ENCODE data around the gene EFHD2. TPM values are rescaled to one million over a fixed set of nuclear protein-coding genes. Genes with fewer than 3 reads are reported as not detected.
"Not testable (repeated sequence)": the region's sequence is repeated elsewhere in the genome, so short reads cannot be mapped to it uniquely, and the experiment has no call there.

Gene EFHD2
- total and polyA plus RNA-seq, 8 donors, result 36.2 to 191 (median 84.1) TPM

DNA sequence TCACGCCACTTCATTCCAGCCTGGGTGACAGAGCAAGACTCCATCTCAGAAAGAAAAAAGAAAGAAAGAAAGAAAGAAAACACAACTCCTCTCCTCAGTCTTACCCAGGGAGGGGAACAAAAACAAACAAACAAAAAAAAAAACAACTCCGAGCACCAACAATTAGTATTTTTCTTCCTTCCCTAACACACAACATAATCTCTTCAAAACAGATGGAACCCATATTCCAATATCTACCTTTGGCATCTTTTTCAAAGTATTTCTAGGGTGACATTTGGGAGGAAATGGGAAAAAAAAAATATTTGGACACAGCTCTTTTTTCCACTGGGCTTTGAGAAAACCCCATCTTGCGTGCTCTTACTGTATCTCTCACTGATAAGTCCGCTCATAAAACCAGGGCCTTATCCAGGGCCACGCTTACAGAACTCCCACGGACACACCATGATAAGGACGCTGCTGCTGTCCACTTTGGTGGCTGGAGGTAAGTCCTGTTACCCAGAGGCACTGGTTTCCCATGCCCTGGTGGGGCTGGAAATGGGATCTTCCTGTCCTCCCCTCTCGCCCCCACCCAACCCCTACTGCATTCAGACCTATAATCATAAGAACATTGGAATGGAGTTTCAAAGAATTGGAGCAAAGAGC, 46.7 kb downstream of the EFHD2 start, which contains the start of gene CELA2A:
TSS of gene CELA2A (plus strand) at position 420 of the 642 bp plus-strand sequence. CDS start at position 442, 22 bp downstream.
- DNase-seq, result no peak
- H3K27ac ChIP-seq, result peak within 1 kb of the TSS in 4 of 5 donors; percentile 26 to 62 (median 49)
- H3K9me3 ChIP-seq, result no peaks in the 10 kb centered on the region
- H3K4me1 ChIP-seq, result peaks cover 5 to 31% (median 16%) of the 10 kb centered on the region in 4 donors
- WGBS, 5 donors, result 52 to 74% (median 65%) methylated on average over 8 of the region's 8 CpGs
- intact Hi-C loops (cut with DNase I; ENCODE audit: low total_unique reads), result no loop called here
- no peaks in the 10 kb centered on the region for H3K27me3 ChIP-seq
- no peak within 1 kb of the TSS for H3K4me3 ChIP-seq
- no peaks in the 10 kb centered on the region for H3K36me3 ChIP-seq
- TF ChIP-seq EP300 (IDR thresholded peaks at IDR 0.05), result no peak
- TF ChIP-seq POLR2AphosphoS5 (IDR thresholded peaks at IDR 0.05), result no peak
- TF ChIP-seq, protein P1, sequence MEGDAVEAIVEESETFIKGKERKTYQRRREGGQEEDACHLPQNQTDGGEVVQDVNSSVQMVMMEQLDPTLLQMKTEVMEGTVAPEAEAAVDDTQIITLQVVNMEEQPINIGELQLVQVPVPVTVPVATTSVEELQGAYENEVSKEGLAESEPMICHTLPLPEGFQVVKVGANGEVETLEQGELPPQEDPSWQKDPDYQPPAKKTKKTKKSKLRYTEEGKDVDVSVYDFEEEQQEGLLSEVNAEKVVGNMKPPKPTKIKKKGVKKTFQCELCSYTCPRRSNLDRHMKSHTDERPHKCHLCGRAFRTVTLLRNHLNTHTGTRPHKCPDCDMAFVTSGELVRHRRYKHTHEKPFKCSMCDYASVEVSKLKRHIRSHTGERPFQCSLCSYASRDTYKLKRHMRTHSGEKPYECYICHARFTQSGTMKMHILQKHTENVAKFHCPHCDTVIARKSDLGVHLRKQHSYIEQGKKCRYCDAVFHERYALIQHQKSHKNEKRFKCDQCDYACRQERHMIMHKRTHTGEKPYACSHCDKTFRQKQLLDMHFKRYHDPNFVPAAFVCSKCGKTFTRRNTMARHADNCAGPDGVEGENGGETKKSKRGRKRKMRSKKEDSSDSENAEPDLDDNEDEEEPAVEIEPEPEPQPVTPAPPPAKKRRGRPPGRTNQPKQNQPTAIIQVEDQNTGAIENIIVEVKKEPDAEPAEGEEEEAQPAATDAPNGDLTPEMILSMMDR (IDR thresholded peaks at IDR 0.05), result no peak

DNA sequence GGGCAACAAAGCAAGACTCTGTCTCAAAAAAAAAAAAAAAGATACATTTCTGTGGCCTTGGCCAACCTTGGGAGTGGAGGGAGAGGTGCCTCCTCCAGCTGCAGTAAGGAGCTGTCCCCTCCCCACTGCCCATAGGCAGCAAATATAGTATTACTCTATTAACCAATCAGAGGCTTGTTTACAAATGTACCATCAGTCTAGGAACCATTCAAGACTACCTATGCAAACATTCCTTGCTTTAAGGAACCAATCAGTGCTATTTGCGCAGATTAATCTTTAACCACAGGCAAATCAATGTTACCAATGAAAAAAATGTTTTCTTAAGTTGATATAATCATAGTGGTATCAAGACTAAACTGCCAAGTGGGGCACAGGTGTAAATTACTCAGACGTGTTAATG, 47.9 kb downstream of the EFHD2 start:
- no peaks in the 10 kb centered on the region for H3K36me3 ChIP-seq
- 27 to 50% (median 33%) methylated on average over 2 of the region's 2 CpGs for WGBS, 5 donors
- intact Hi-C loops (cut with DNase I; ENCODE audit: low total_unique reads), result no loop called here
- peak; percentile 40 to 77 for DNase-seq
- H3K27me3 ChIP-seq, result no peaks in the 10 kb centered on the region
- H3K4me3 ChIP-seq, result no peak overlapping the region
- peak overlapping the region in 4 of 5 donors; percentile 26 to 62 (median 49) for H3K27ac ChIP-seq
- peaks cover 5 to 31% (median 16%) of the 10 kb centered on the region in 4 donors for H3K4me1 ChIP-seq
- TF ChIP-seq, protein P1 (IDR thresholded peaks at IDR 0.05), result no peak
- TF ChIP-seq POLR2AphosphoS5 (IDR thresholded peaks at IDR 0.05), result no peak
- no peak for TF ChIP-seq EP300 (IDR thresholded peaks at IDR 0.05)
- H3K9me3 ChIP-seq, result no peaks in the 10 kb centered on the region

DNA sequence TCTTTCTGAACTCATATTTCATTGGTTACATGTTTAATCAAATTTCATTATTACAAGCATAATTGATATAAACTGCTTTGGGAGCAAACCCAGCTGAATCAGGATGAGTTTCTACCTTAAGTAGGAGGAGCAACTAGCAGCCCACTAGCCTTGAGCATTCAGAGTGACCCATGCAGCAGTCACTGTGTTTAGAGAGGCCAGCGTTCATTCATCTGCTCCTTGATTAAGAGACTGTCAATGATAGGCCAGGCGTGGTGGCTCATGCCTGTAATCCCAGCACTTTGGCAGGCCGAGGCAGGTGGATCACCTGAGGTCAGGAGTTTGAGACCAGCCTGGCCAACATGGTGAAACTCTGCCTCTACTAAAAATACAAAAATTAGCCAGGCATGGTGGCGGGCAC, 48.7 kb downstream of the EFHD2 start:
- H3K36me3 ChIP-seq; H3K9me3 ChIP-seq; DNase-seq; H3K4me3 ChIP-seq; intact Hi-C loops (cut with DNase I; ENCODE audit: low total_unique reads); H3K27me3 ChIP-seq: not testable (repeated sequence)
- H3K27ac ChIP-seq, result peak overlapping the region in 1 of 5 donors; percentile 40
- 51 to 64% (median 56%) methylated on average over 4 of the region's 4 CpGs for WGBS, 5 donors
- peaks cover 5 to 31% (median 15%) of the 10 kb centered on the region in 4 donors for H3K4me1 ChIP-seq

DNA sequence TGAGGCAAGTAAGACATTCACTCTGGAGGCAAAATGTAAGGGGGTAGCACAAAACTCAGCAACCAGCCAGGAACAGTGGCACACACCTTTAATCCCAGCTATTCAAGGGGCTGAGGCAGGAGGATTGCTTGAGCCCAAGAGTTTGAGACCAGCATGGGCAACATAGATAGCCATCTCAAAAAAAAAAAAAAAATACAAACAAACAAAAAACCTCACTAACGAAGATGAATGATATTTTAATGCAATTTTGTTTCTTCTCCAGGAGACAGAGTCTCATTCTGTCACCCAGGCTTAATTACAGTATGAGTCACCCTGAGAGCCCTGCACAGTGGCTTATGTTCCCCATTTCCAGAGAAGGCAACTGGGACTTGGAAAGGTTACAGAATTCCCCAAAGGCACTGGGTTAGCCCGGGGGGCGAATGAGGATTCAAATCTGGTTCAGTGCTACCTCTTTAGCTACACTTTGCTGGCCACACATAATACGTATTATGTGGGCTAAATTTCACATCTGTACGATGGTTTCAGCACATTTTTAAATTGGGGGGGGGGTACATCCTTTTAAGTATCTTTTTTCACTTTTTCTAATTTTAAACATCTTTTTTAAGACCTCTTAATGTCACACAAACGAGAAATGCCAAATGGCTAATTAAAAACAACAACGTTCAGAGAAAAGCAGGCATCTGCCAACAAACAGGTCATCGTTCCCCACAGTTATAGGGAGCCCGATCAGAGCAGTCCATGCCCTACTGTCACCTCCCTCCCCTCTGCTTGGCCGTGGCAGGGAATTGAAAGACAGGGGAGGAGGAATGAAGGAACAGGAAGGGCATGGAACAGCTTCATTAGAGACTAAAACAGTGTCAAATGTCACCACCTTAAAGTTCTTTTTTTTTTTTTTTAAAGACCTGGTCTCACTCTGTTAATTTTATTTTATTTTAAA, 50.4 kb downstream of the EFHD2 start:
- no peaks in the 10 kb centered on the region for H3K27me3 ChIP-seq
- intact Hi-C loops (cut with DNase I; ENCODE audit: low total_unique reads), result no loop called here
- H3K27ac ChIP-seq, result no peak overlapping the region
- TF ChIP-seq EP300 (IDR thresholded peaks at IDR 0.05), result no peak
- TF ChIP-seq, protein P1 (IDR thresholded peaks at IDR 0.05), result no peak
- no peak for TF ChIP-seq POLR2A (IDR thresholded peaks at IDR 0.05)
- TF ChIP-seq POLR2AphosphoS5 (IDR thresholded peaks at IDR 0.05), result no peak
- no peak overlapping the region for H3K4me3 ChIP-seq
- peaks cover 0 to 18% (median 3%) of the 10 kb centered on the region in 4 donors for H3K4me1 ChIP-seq
- WGBS, 5 donors, result 55 to 70% (median 61%) methylated on average over 10 of the region's 10 CpGs
- peak in 1 of 2 donors; percentile 36 for DNase-seq
- H3K9me3 ChIP-seq, result no peaks in the 10 kb centered on the region
- H3K36me3 ChIP-seq, result no peaks in the 10 kb centered on the region
